Measurements from ENCODE around the gene SYT2.

The SYT2 gene

DNA sequence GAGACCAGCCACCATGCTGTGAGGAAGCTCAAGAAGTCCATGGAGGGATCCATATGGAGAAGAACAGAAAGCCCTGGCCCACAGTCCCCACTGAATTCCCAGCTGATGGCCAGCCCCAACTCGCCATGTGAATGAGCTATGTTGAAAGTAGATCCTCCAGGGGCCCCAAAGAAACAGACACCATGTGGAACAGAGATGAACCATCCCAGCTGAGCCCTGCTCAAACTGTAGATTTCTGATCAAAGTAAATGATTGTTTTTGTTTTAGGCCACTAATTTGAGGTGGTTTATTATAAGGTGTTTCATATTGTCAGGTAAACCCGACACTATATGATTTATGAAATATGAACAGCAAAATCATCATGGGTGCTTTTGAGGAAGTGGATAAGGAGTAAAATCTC, 32.8 kb downstream of the SYT2 start:
- no peak for DNase-seq (ENCODE audit: low read depth)

GRCh38 chr1:202673531-202673930, 36.7 kb downstream of the SYT2 start:
- no peak for DNase-seq (ENCODE audit: low read depth)

DNA sequence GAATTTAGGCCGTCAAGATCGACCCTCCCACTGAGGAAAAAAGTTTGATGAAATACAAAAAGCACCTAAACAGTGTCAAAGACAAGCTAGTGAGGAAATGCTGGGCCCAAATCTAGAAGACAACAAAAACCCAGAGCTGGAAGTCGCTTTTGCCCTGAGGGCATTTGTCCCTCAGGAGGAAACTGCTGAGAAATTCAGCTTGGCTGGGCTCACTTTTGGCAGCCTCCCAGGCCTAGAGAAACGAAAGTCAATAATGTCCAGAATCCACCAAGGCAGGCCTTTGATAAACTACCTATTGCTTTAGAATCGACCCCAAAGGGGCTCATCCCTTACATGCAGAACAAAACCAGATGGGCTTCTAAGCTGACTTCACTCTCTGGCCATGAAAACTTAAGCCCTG, 38.9 kb downstream of the SYT2 start:
- DNase-seq (ENCODE audit: low read depth), result no peak

DNA sequence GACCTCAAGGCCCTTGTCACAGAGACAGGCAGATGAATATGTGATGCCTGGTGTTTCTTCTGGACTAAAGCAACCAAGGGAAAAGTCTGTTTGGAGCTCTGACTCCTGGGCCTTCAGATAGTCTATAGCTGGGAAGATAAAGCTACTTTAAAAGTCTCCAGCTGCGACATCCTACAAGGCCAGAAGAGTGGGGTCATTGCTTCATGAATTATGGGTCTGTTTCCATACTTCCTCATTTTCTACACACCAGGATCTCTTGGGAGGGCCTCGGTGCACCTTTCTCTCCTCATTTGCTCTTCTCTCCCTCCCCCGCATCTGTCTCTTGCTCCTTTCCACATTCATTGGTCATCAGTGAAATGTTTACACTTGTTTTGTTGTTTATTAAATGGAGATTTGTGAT, 44.8 kb downstream of the SYT2 start:
- no peak for DNase-seq (ENCODE audit: low read depth)

DNA sequence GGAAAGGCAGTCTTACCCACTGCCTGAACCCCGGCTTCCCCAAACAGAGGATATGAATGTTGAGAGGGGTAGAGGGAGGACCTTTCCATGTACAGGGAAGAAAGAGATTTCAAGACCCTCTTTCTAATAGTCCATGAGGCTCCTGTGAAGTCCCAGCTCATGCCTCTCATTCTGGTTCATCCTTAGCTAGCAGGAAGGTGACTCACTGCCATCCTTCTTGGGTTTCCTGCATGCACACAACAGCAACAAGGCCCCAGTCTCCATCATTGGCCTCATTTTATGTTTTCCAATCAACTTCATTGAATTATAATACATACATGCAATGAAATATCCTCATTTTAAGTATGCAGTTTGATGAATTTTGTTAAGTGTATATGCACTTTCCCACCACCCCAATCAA, 46.2 kb downstream of the SYT2 start:
- DNase-seq (ENCODE audit: low read depth), result no peak

GRCh38 chr1:202663131-202663530, 47.1 kb downstream of the SYT2 start:
- no peak for DNase-seq (ENCODE audit: low read depth)

DNA sequence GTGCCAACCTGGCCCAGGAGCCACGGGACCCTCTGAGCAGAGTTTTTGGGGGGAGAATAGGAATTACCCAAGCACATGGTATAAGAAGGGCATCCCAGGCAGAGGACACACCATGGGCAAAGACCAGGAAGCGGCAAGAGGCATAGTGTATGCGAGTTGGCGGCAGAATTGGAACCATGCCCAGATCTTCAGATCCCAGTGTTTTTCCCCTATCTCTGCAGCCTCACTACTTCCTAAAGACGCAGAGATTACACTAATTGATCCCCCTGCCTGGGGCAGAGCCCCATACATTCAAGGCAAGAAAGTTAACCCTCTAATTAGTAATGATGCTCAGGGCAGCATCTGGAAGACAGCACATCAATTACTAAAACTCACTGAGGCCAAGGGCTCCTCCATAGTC, 48.2 kb downstream of the SYT2 start:
- DNase-seq (ENCODE audit: low read depth), result no peak

DNA sequence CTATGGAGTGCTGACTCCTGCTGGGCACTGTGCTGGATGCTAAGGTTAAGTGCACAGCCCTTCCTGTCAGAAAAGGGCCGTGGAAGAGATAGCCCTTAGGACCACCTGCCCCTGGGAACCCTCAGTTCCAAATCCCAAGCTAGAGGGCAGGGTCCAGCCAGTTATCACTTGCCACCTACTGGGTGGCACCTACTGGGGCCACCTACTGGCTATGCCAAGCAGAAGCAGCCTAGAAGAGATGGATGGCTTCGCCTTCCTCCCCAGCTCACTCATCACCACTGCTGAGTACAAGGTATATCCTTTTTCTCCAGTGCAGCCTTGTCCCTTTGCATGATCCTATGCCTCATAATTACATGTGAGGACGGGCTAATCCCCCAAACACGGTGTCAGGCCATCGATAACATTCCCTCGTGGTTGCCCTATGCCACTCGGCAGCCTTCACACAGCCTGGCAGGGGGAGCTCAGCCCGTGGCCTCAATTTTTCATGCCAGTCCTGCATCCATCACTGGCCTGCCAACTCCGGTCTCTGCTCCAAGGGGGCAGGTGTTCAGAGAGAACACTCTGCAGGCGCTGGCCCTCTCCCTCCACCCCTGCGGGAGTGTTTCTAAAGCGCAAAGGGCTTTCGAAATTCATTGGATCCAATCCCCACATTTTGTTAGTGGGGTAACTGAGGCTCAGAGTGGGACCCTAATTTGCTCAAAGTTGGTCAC, 49.0 kb downstream of the SYT2 start:
- DNase-seq (ENCODE audit: low read depth), result no peak

GRCh38 chr1:202659974-202660373, 50.3 kb downstream of the SYT2 start:
- DNase-seq (ENCODE audit: low read depth), result no peak

DNA sequence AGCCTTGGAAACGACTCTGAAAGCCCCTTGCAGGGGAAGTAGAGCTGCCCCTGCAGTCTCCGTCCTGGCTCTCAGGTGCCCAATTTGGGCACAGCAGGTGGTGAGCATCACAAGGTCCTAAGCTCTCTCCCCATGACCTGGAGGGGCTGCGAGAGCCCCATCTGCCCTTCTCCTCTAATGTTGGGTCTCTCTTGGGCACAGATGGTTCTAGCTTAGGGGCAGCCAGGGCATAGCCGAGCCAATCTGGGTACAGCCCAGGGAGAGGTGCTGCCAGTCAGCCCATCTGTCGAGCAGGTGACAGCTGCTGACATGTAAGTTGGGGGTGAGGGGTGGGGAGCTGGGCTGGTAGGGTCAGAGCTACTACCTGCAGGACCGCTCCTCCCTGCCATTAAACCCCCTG, 50.7 kb downstream of the SYT2 start:
- DNase-seq (ENCODE audit: low read depth), result no peak

GRCh38 chr1:202658769-202659168, 51.5 kb downstream of the SYT2 start:
- no peak for DNase-seq (ENCODE audit: low read depth)

DNA sequence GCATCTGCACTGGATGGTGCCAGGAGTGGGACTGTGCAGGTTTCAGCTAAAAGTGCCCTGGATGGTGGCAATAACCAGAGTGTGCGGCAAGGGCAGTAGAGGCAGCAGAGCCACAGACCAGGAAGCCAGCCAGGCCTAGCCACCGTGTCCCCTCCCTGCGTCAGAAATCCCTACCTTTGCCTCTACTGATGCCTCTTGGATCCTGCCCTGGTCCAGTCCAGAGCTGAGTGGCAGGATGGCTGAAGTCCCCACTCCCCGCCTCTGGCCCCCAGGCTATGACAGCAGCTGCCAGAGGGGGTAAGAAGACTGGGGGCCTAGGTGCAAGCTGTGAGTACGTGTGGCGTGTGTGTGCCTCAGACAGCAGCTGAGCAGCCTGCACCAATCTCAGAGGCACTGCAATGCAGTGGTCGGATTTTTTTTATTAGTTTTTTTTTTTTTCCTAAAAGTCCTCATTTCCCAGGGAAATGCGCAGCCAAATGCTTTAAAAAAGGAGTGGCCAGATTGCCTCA, 51.9 kb downstream of the SYT2 start:
- DNase-seq (ENCODE audit: low read depth), result no peak

DNA sequence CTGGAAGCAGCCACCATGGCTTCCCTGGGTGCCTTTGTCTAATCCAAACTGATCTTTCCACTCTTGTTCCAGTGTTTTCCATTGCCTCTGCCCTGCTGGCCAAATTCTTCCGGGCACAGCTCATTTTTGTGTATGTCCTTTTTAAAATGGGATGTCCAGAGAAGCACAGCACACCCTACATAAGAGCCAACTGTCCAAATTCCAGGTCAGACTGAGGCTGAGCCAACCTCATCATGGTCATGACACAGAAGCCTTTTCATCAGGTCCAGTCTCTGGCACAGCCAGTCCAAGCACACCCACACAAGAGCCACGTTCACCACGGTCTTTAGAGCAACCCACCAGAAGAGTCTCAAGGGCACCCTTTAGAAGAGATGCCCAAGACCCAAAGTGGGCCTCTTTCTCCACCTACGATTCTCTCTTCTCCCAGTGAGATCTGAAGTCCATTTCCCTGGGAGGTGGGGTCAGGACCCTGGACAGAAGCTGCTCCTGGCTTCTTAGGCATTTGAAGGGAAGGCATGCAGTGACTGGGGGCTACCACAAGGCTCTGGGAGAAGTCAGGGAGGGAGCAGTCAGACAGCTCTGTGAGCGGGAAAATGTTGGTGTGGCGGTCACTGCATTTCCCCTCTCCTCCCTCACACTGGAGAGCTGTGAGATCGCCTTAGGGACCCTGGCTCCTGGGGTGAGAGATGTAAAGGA, 53.2 kb downstream of the SYT2 start:
- DNase-seq (ENCODE audit: low read depth), result no peak

GRCh38 chr1:202656057-202656456, 54.2 kb downstream of the SYT2 start:
- DNase-seq (ENCODE audit: low read depth), result no peak

- DNase-seq (ENCODE audit: low read depth), result no peak
Measured at GRCh38 chr1:202654079-202654478, 56.2 kb downstream of the SYT2 start.

GRCh38 chr1:202649553-202650392, 60.5 kb downstream of the SYT2 start:
- no peak for DNase-seq (ENCODE audit: low read depth)

- DNase-seq (ENCODE audit: low read depth), result no peak
Measured at GRCh38 chr1:202648605-202649226, 61.5 kb downstream of the SYT2 start.

DNA sequence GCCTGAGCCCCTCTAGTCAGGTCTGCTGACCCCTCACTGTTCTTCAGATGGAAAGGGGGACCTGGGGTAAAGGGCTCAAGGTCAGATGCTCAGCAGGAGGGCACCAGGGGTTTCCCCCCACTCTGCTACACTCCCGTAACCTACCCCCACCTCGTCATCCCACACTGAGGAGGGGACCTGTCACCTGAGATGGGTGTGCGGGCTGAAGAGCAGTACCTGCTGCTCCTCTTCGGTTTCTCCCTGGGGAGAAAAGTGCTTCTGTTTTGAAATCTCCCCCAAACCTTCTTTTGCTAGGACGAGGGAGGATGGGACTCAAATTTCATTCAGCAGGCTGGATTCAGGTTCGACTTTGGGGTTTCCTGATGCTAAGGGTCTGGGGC, 65.2 kb downstream of the SYT2 start:
- no peak for DNase-seq (ENCODE audit: low read depth)

- no peak for DNase-seq (ENCODE audit: low read depth)
Measured at GRCh38 chr1:202644219-202645096, 65.8 kb downstream of the SYT2 start.

- DNase-seq (ENCODE audit: low read depth), result no peak
Measured at GRCh38 chr1:202643397-202644218, 66.6 kb downstream of the SYT2 start.

Measured in non-pigmented ciliary epithelial cell (primary cell).